ENCODE measurements around the gene DPYD. TPM values are rescaled to one million over a fixed set of nuclear protein-coding genes. Genes with fewer than 3 reads are reported as not detected.

The DPYD gene
- total RNA-seq, 2 experiments from 2014 or later: 34.4 to 35.9 TPM

DNA sequence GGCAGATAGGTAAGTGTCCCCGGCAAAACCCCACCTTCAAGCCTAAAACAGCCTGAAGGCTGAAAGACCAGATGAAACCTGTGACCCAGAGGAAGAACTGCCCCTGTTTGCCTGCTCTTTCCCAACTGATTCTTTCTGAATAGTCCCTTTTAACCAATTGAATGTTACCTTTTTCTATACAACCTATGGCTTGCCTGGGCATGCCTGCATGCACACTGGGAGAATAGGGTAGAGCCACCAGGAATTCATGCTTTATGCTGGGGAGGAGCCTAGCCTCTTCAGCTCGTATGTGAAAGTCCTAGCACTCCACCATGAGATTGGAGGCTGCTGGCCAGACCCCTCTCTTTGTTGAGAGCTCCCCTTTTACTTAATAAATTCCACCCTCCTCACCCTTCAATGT, 859.2 kb downstream of the DPYD start:
- Histone ChIP-seq H3K9me3 (ENCODE audit: control insufficient read depth in 1 of 2, insufficient read depth in 1 of 2, low read length in 2 of 2) (peaks cover 3 to 5% of the 10 kb centered on the region in 2 experiments), H3K4me3 (ENCODE audit: low read length) (no peak overlapping the region), H3K27me3 (ENCODE audit: control insufficient read depth in 1 of 2, insufficient read depth in 2 of 2, low read length in 2 of 2) (no peaks in the 10 kb centered on the region), H3K36me3 (ENCODE audit: insufficient read depth, low read length) (no peaks in the 10 kb centered on the region), H3K4me1 (ENCODE audit: insufficient read depth, low read length) (no peaks in the 10 kb centered on the region), H3K27ac (ENCODE audit: low read depth in 1 of 2, low read length in 2 of 2) (no peak overlapping the region)
- Mint-ChIP-seq H3K4me1 (ENCODE audit: low read depth) (no peaks in the 10 kb centered on the region), H3K27me3 (no peaks in the 10 kb centered on the region), H3K36me3 (ENCODE audit: low read depth) (no peaks in the 10 kb centered on the region), H3K9me3 (peaks cover 8% of the 10 kb centered on the region), H3K27ac (no peak overlapping the region), H3K4me3 (no peak overlapping the region)
- ATAC-seq (ENCODE audit: poor library complexity) (no peak), DNase-seq (no peak)
- CTCF ChIA-PET: no interaction called here
- POLR2A ChIA-PET: no interaction called here
- TF ChIP-seq, protein P1, sequence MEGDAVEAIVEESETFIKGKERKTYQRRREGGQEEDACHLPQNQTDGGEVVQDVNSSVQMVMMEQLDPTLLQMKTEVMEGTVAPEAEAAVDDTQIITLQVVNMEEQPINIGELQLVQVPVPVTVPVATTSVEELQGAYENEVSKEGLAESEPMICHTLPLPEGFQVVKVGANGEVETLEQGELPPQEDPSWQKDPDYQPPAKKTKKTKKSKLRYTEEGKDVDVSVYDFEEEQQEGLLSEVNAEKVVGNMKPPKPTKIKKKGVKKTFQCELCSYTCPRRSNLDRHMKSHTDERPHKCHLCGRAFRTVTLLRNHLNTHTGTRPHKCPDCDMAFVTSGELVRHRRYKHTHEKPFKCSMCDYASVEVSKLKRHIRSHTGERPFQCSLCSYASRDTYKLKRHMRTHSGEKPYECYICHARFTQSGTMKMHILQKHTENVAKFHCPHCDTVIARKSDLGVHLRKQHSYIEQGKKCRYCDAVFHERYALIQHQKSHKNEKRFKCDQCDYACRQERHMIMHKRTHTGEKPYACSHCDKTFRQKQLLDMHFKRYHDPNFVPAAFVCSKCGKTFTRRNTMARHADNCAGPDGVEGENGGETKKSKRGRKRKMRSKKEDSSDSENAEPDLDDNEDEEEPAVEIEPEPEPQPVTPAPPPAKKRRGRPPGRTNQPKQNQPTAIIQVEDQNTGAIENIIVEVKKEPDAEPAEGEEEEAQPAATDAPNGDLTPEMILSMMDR (IDR thresholded peaks at IDR 0.05): no peak
- intact Hi-C loops (cut with DNase I, micrococcal nuclease): no loop called here

- H3K4me3 Mint-ChIP-seq: no peak overlapping the region
- H3K36me3 Mint-ChIP-seq (ENCODE audit: low read depth): no peaks in the 10 kb centered on the region
- H3K4me1 Mint-ChIP-seq (ENCODE audit: low read depth): no peaks in the 10 kb centered on the region
- TF ChIP-seq, protein P1 (IDR thresholded peaks at IDR 0.05): no peak
- ATAC-seq (ENCODE audit: poor library complexity) (no peak), DNase-seq (no peak)
- H3K9me3 Mint-ChIP-seq: peaks cover 12% of the 10 kb centered on the region
- H3K27ac ChIP-seq (ENCODE audit: low read depth in 1 of 2, low read length in 2 of 2): no peak overlapping the region
- POLR2A ChIA-PET: no interaction called here
- no peak overlapping the region for H3K4me3 ChIP-seq (ENCODE audit: low read length)
- peaks cover 9 to 13% of the 10 kb centered on the region in 2 experiments for H3K9me3 ChIP-seq (ENCODE audit: control insufficient read depth in 1 of 2, insufficient read depth in 1 of 2, low read length in 2 of 2)
- H3K4me1 ChIP-seq (ENCODE audit: insufficient read depth, low read length): no peaks in the 10 kb centered on the region
- intact Hi-C loops (cut with DNase I, micrococcal nuclease): no loop called here
- H3K27ac Mint-ChIP-seq: no peak overlapping the region
- H3K27me3 Mint-ChIP-seq: no peaks in the 10 kb centered on the region
- no peaks in the 10 kb centered on the region for H3K36me3 ChIP-seq (ENCODE audit: insufficient read depth, low read length)
- CTCF ChIA-PET: no interaction called here
- no peaks in the 10 kb centered on the region for H3K27me3 ChIP-seq (ENCODE audit: control insufficient read depth in 1 of 2, insufficient read depth in 2 of 2, low read length in 2 of 2)
Measured at GRCh38 chr1:97056386-97056785, 864.4 kb downstream of the DPYD start.

DNA sequence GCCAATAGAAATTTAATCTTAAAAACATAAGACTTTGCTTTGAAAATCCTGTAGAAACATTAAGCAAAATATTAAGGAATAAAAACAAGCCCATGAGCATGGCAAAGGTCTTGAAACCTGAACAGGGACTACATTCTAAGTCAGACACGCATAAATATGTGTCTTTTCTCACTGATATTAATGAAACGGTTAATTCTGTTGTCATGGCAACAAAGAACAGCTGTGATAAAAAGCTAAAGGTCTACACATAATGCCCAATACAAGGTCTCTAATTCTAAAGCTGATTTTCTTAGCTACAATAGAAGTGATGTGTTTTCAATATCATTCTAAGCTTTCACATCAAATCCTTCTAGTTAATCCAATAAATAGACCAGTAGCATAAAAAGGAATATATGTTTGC, 867.6 kb downstream of the DPYD start:
- H3K4me3 Mint-ChIP-seq: no peak overlapping the region
- Histone ChIP-seq H3K27me3 (ENCODE audit: control insufficient read depth in 1 of 2, insufficient read depth in 2 of 2, low read length in 2 of 2) (no peaks in the 10 kb centered on the region), H3K9me3 (ENCODE audit: control insufficient read depth in 1 of 2, insufficient read depth in 1 of 2, low read length in 2 of 2) (peaks cover 9 to 13% of the 10 kb centered on the region in 2 experiments), H3K4me3 (ENCODE audit: low read length) (no peak overlapping the region), H3K27ac (ENCODE audit: low read depth in 1 of 2, low read length in 2 of 2) (no peak overlapping the region), H3K4me1 (ENCODE audit: insufficient read depth, low read length) (no peaks in the 10 kb centered on the region), H3K36me3 (ENCODE audit: insufficient read depth, low read length) (no peaks in the 10 kb centered on the region)
- peaks cover 8% of the 10 kb centered on the region for H3K9me3 Mint-ChIP-seq
- DNase-seq (no peak), ATAC-seq (ENCODE audit: poor library complexity) (no peak)
- ChIA-PET POLR2A (no interaction called here), CTCF (no interaction called here)
- TF ChIP-seq, protein P1 (IDR thresholded peaks at IDR 0.05): no peak
- H3K36me3 Mint-ChIP-seq (ENCODE audit: low read depth): no peaks in the 10 kb centered on the region
- H3K4me1 Mint-ChIP-seq (ENCODE audit: low read depth): no peaks in the 10 kb centered on the region
- no peaks in the 10 kb centered on the region for H3K27me3 Mint-ChIP-seq
- intact Hi-C loops (cut with DNase I, micrococcal nuclease): no loop called here
- H3K27ac Mint-ChIP-seq: no peak overlapping the region

All from CD4-positive, alpha-beta T cell (primary cell).